WERI-Rb-1 (cell line): ENCODE measurements around the gene TP53TG3B.
A peak's percentile ranks its signal among the peaks of the same experiment; 100 is the strongest.
"Not testable (repeated sequence)": the region's sequence is repeated elsewhere in the genome, so short reads cannot be mapped to it uniquely, and the experiment has no call there.

ENCODE experiments used
- DNase-seq: peaks from one replicate; pipeline ENCODE4 v3.0.0-alpha.2; 2020
- H3K27ac ChIP-seq: fragments of 250-450 bp; sonication (Bioruptor Pico); 2 replicates; pipeline ENCODE4 v1.5.1; 2020; ENCODE audit warnings: mild to moderate bottlenecking, moderate library complexity
- H3K27me3 ChIP-seq: fragments of 250-450 bp; sonication (Bioruptor Pico); 2 replicates; pipeline ENCODE4 v1.5.1; 2021; ENCODE audit warnings: mild to moderate bottlenecking, low read depth, moderate library complexity; ENCODE audit not compliant: insufficient read depth, severe bottlenecking
- H3K36me3 ChIP-seq: fragments of 250-450 bp; sonication (Bioruptor Pico); 2 replicates; pipeline ENCODE4 v1.5.1; 2020; ENCODE audit warnings: mild to moderate bottlenecking, moderate library complexity
- H3K4me3 ChIP-seq: 2 replicates; pipeline ENCODE4 v1.5.1; 2011; ENCODE audit warnings: low read depth, mild to moderate bottlenecking, control low read depth, low read length
- H3K9me3 ChIP-seq: fragments of 250-450 bp; sonication (Bioruptor Pico); 2 replicates; pipeline ENCODE4 v1.5.1; 2021; ENCODE audit warnings: mild to moderate bottlenecking, moderate library complexity; ENCODE audit not compliant: severe bottlenecking

TP53TG3B gene

GRCh38 chr16:33360541-33360940, at the start of gene TP53TG3B:
Gene TP53TG3B, plus strand, starts transcription at chr16:33360841. Its CDS starts 68 bp downstream, at chr16:33360909.
- H3K36me3 ChIP-seq, DNase-seq, H3K27ac ChIP-seq, H3K9me3 ChIP-seq, H3K27me3 ChIP-seq, H3K4me3 ChIP-seq: not testable (repeated sequence)

- not testable (repeated sequence) for H3K4me3 ChIP-seq, H3K27ac ChIP-seq, H3K9me3 ChIP-seq, H3K27me3 ChIP-seq, H3K36me3 ChIP-seq
- peak; percentile 56 for DNase-seq
These were observed 24.2 kb upstream of the TP53TG3B start for GRCh38 chr16:33336226-33337012.

- peak; percentile 42 for DNase-seq
- not testable (repeated sequence) for H3K4me3 ChIP-seq, H3K9me3 ChIP-seq, H3K36me3 ChIP-seq, H3K27me3 ChIP-seq, H3K27ac ChIP-seq
These were observed 22.8 kb upstream of the TP53TG3B start for GRCh38 chr16:33337627-33338542.

- H3K27me3 ChIP-seq, H3K27ac ChIP-seq, H3K9me3 ChIP-seq, H3K4me3 ChIP-seq, H3K36me3 ChIP-seq: not testable (repeated sequence)
- DNase-seq = peak; percentile 25
These were observed 22.1 kb upstream of the TP53TG3B start for GRCh38 chr16:33338543-33338951.

GRCh38 chr16:33339093-33340061, 21.3 kb upstream of the TP53TG3B start:
- not testable (repeated sequence) for H3K9me3 ChIP-seq, H3K27me3 ChIP-seq, H3K36me3 ChIP-seq, H3K4me3 ChIP-seq, H3K27ac ChIP-seq
- peak; percentile 56 for DNase-seq
